ENCODE measurements around the gene GNA12.
A peak's percentile ranks its signal among the peaks of the same experiment; 100 is the strongest.
"Not testable (repeated sequence)": the region's sequence is repeated elsewhere in the genome, so short reads cannot be mapped to it uniquely, and the experiment has no call there.

The GNA12 gene

GRCh38 chr7:2774935-2775334 is 69.2 kb downstream of the GNA12 start:
- no peak for DNase-seq

GRCh38 chr7:2774280-2774679 is 69.8 kb downstream of the GNA12 start:
- DNase-seq: no peak

DNA sequence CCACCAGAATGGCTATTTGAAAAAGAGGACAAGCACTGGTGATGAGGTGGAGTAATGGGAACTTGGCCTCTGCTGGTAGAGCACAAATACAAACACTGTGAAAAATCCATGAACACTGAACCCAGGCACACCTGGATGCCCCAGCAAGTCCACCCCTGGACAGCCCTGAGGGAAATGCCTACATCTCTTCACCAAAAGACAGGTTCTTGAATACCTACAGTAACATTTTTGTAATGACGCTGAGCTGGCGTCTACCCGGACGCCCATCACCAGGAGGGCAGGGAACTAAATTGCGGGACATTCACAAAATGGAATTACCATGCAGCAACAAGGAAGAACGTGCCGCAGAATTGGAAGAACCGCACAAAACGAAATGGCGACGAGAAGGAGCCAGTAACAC is 70.5 kb downstream of the GNA12 start:
- no peak for DNase-seq

DNA sequence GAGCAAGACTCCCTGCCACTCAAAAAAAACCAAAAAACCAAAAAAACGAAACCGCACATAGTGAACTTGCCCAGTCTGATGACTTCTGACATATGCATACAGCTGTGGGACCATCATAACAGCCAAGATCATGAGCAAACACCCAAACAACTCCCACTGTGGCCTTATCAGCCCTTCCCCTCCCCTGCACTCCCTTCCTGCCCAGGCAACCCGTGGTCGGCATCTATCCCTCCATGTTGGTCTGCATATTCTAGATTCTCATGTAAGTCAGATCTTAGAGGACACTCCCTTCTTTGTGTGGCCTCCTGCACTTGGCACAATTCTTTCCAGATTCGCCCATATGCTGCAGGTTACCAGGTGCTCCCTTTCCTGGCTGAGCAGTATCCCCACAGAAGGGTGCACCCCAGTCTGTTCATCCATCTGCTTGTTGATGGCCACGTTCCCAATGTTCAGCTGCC is 72.8 kb downstream of the GNA12 start:
- no peak for DNase-seq

GRCh38 chr7:2764621-2765020 is 79.5 kb downstream of the GNA12 start:
- DNase-seq: no peak

GRCh38 chr7:2763597-2763996 is 80.5 kb downstream of the GNA12 start:
- DNase-seq: no peak

- no peak for DNase-seq
Measured at GRCh38 chr7:2761801-2762497, 82.2 kb downstream of the GNA12 start.

GRCh38 chr7:2761131-2761624 is 82.9 kb downstream of the GNA12 start:
- DNase-seq: no peak

DNA sequence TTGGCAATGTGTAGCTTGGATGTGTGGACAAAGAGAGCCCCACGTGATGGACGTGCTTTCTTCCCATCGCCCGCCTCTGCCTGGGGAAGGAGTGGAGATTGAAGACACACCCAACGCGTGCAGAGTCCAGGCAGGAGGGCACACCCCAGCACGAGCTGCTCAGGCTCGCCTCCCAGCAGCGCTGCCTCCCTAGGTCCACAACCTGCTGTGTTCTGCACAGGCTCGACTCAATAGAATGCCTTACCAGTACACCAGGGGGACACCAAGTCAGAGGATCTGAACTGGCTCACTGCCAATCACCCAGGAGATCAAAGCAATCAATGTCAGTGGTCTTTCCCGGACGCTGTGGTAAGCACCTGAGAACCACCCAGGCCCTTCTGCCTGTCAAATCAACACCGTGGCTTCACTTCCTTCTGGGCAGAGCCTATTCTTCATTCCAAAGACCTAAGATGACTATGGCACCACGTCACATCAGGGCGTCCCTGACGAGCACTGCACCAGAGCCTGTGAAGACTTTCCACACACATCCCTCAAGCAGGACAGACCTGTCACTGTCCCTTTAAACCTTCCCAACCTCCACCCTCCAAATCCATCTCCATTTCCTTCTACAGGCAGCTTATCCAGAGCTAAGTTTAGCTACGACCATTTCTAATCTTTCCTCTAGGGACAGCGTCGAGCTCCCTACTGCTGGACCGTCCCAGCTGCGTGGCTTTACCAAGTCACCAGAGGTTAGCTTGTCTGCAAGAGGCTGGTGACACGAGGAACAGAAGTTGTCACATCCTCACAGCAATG is 83.8 kb downstream of the GNA12 start:
- no peak for DNase-seq

GRCh38 chr7:2759736-2760097 is 84.4 kb downstream of the GNA12 start:
- no peak for DNase-seq

- DNase-seq: no peak
Measured at GRCh38 chr7:2758673-2759616, 85.2 kb downstream of the GNA12 start.

DNA sequence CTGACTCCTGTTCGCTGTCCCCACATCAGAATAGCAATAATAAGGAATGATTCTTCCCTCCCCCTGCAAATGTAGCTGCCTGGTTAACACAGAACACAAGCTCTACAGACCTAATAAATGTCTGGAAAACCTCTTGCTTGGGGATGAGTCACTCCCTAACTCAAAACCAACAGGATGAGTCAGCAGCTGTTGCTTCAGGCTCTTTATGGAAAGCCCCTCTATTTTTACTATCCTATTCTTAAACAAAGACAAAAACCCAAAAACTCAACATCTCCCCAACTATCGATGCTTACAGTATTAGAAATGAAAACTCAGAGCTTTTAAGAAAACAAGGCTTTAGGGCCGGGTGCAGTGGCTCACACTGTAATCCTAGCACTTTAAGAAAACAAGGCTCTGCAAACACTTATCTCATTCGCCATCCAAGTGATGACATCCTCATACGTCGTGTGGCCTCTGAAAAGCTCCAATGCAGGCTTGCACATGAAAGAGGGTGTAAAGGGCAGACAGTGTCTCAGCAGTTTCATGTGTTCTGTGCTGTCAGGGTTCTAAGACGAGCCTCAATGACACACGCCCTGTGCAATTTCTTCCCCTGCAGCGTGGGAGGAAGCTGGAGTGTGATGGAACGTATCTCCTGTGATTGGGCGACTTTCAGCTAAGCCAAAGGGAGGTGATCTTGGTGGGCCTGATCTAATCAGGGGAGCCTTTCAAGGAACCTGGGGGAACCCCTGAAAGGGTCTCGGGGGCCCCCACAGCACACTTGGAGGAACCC is 86.0 kb downstream of the GNA12 start:
- peak; percentile 68 for DNase-seq

- no peak for DNase-seq
Measured at GRCh38 chr7:2757361-2757903, 86.7 kb downstream of the GNA12 start.

DNA sequence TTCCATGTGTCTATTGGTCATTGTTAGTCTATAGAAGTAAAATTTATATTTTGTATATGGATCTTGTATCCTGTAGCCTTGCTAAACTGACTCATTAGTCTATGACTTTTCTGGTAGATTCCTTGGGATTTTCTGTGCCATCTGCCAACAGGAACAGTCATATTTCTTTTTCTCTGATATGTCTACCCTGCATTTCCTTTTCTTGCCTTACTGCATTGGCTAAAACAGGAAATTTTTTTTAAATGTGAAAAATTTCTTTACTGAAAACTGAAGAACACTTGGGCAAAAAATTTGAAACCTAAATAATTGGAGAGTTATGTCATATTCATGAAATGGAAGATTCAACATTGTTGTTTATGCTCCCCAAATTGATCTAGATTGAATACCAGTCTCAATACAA is 88.6 kb downstream of the GNA12 start:
- DNase-seq: no peak

DNA sequence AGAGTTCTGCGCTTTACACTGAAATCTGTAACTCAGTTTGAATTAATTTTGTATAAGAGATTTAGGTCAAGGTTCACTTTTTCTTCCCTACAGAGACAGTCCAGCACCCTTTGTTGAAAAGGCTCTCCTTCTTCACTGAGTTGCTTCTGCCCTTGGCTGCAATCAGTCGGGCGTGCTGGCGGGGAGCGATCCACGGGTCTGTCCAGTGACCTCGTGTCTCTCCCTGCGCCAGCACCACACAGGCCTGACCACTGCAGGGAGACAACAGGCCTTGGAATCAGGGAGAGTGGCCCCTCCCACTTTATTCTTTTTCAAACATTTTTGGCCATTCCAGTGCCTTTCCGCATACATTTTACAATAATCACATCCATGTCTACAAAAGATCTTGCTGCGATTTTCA is 89.2 kb downstream of the GNA12 start:
- no peak for DNase-seq

GRCh38 chr7:2754086-2754485 is 90.0 kb downstream of the GNA12 start:
- no peak for DNase-seq

DNA sequence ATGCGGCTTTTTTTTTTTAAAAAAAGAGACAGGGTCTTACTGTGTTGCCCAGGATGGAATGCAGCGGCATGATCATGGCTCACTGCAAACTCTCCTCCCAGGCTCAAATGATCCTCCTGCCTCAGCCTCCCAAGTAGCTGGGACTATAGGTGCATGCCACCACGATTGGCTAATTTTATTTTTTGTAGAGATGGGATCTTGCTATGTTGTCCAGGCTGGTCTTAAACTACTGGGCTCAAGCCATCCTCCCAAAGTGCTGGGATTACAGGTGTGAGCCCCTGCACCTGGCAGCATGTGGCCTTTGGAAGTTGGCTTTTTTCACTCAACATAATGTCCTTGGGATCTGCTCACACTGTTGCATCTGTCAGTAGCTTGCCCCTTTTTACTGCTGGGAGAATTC is 91.0 kb downstream of the GNA12 start:
- DNase-seq: no peak

- no peak for DNase-seq
Measured at GRCh38 chr7:2751086-2751485, 93.0 kb downstream of the GNA12 start.

- DNase-seq: no peak
Measured at GRCh38 chr7:2750004-2750407, 94.1 kb downstream of the GNA12 start.

- DNase-seq: not testable (repeated sequence)
Measured at GRCh38 chr7:2748684-2749083, 95.4 kb downstream of the GNA12 start.

GRCh38 chr7:2743523-2744185 is 100.5 kb downstream of the GNA12 start:
- not testable (repeated sequence) for DNase-seq
